Smooth muscle cell (in vitro differentiated cells): ENCODE results near the gene ARMC3. TPM values are rescaled to one million over a fixed set of nuclear protein-coding genes. Genes with fewer than 3 reads are reported as not detected.

Experiments used
- DNase-seq: peaks from one replicate; lab custom pipeline; 2025; ENCODE audit not compliant: unreplicated experiment; lab: John Stamatoyannopoulos, UW
- H2AFZ ChIP-seq: fragments of 200-600 bp; sonication (generic); 2 replicates; pipeline ENCODE4 v1.6.0; 2016; ENCODE audit warnings: antibody characterized with exemption, low read depth, mild to moderate bottlenecking
- H3F3A ChIP-seq: fragments of 200-600 bp; sonication (generic); 2 replicates; pipeline ENCODE4 v1.6.0; 2017; ENCODE audit warnings: antibody characterized with exemption, low read depth
- H3K27ac ChIP-seq: fragments of 200-600 bp; sonication (generic); 2 replicates; pipeline ENCODE4 v1.5.1; 2016; ENCODE audit warnings: low read depth, mild to moderate bottlenecking
- H3K27me3 ChIP-seq: fragments of 200-600 bp; sonication (generic); 2 replicates; pipeline ENCODE4 v1.6.1; 2016; ENCODE audit warnings: low read depth, mild to moderate bottlenecking
- H3K36me3 ChIP-seq: fragments of 200-600 bp; sonication (generic); 2 replicates; pipeline ENCODE4 v1.5.1; 2016; ENCODE audit warnings: low read depth
- H3K4me1 ChIP-seq: fragments of 200-600 bp; sonication (generic); 2 replicates; pipeline ENCODE4 v1.5.1; 2016; ENCODE audit warnings: low read depth
- H3K4me2 ChIP-seq: fragments of 200-600 bp; sonication (generic); 2 replicates; pipeline ENCODE4 v1.6.0; 2016; ENCODE audit warnings: mild to moderate bottlenecking
- H3K4me3 ChIP-seq: fragments of 200-600 bp; sonication (generic); 2 replicates; pipeline ENCODE4 v1.5.1; 2016; ENCODE audit warnings: mild to moderate bottlenecking
- H3K79me2 ChIP-seq: fragments of 200-600 bp; sonication (generic); 2 replicates; pipeline ENCODE4 v1.6.0; 2016; ENCODE audit warnings: low read depth, mild to moderate bottlenecking
- H3K9ac ChIP-seq: fragments of 200-600 bp; sonication (generic); 2 replicates; pipeline ENCODE4 v1.6.0; 2016; ENCODE audit warnings: low read depth
- H3K9me3 ChIP-seq: fragments of 200-600 bp; sonication (generic); replicated peaks from 2 replicates; pipeline ENCODE4 v1.5.1; 2016; ENCODE audit warnings: low read depth
- H4K20me1 ChIP-seq: fragments of 200-600 bp; sonication (generic); 2 replicates; pipeline ENCODE4 v1.6.0; 2016; ENCODE audit warnings: low read depth
- CTCF ChIP-seq: fragments of 200-600 bp; sonication (generic); IDR thresholded peaks from 2 replicates; pipeline ENCODE4 v1.5.1; 2017; ENCODE audit warnings: borderline replicate concordance, mild to moderate bottlenecking, antibody characterized with exemption; ENCODE audit not compliant: insufficient read depth, poor library complexity, severe bottlenecking
- WGBS: methylation state at CpG from one replicate; pipeline ENCODE4 v1.1.7; 2016; ENCODE audit warnings: low lambda C conversion rate; 5-methylcytosine and 5-hydroxymethylcytosine counted together
- polyA plus RNA-seq: library from polyadenylated mRNA; unstranded; fragments of >200 nt; fragmentation: Nextera tagmentation; extraction: Ambion mirVana; gene quantifications from 2 replicates; pipeline ENCODE4 v1.2.1, GENCODE V29; 2016
- total RNA-seq: library from RNA; depleted of rRNA; stranded (reverse); fragments of >200 nt; gene quantifications from 2 replicates; pipeline ENCODE4 v1.2.3, GENCODE V29; 2014

ARMC3 gene
- total and polyA plus RNA-seq, 2 experiments from 2014 or later, result 0.46 TPM; not detected in 1

DNA sequence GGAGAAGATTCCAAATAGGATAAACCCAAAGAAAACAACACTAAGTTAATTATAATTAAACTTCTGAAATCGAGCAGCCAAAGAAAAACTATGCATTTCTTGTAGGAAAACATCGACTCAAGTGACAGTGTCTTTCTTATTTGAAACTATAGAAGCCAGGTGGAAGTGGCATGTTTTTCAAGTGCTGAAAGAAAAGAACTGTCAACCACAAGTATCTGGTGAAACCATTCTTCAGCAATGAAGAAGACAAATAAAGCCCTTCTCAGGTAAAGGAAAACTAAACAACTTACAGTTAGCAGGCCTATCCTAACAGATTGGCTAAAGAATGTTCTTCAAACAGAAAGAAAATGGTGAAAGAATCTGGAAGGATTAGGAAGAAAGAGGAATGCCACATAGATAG is 96.1 kb downstream of the ARMC3 start:
- Histone ChIP-seq H3K36me3 (no peaks in the 10 kb centered on the region), H3K27me3 (peaks cover 25% of the 10 kb centered on the region), H2AFZ (no peak overlapping the region), H3K4me2 (no peak overlapping the region), H3K27ac (no peak overlapping the region), H3K79me2 (no peaks in the 10 kb centered on the region), H3K4me1 (no peaks in the 10 kb centered on the region), H4K20me1 (no peaks in the 10 kb centered on the region), H3F3A (no peaks in the 10 kb centered on the region), H3K9me3 (no peaks in the 10 kb centered on the region), H3K9ac (no peak overlapping the region), H3K4me3 (no peak overlapping the region)
- no peak for TF ChIP-seq CTCF
- 84% methylated on average over 2 of the region's 2 CpGs for WGBS
- DNase-seq, result no peak

DNA sequence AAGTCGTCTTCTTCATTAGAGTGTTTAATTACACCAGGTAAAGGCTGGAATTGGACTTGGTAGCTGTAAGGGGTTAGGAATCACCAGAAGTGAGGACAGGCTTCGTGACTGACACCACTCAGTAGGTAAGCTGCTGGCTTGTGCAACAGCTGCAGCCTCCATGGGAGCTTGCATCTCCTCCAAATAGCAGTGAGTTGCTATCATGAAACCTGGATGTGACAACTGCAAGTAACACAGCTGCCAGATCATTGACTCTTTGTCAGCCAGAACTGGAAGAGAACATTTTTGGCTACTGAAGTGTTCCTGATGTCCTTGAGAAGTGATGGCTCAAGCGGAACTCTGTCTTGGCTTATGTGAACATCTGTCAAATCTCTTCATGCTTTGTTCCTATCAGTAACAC is 103.5 kb downstream of the ARMC3 start:
- no peak overlapping the region for H3K4me3 ChIP-seq
- TF ChIP-seq CTCF, result no peak
- H3F3A ChIP-seq, result no peaks in the 10 kb centered on the region
- H3K4me2 ChIP-seq, result no peak overlapping the region
- H3K9ac ChIP-seq, result no peak overlapping the region
- no peaks in the 10 kb centered on the region for H4K20me1 ChIP-seq
- H3K27me3 ChIP-seq, result peaks cover 27% of the 10 kb centered on the region
- 88% methylated on average over 3 of the region's 3 CpGs for WGBS
- no peaks in the 10 kb centered on the region for H3K9me3 ChIP-seq
- H2AFZ ChIP-seq, result no peak overlapping the region
- H3K27ac ChIP-seq, result no peak overlapping the region
- H3K36me3 ChIP-seq, result no peaks in the 10 kb centered on the region
- DNase-seq, result no peak
- H3K4me1 ChIP-seq, result no peaks in the 10 kb centered on the region
- no peaks in the 10 kb centered on the region for H3K79me2 ChIP-seq

DNA sequence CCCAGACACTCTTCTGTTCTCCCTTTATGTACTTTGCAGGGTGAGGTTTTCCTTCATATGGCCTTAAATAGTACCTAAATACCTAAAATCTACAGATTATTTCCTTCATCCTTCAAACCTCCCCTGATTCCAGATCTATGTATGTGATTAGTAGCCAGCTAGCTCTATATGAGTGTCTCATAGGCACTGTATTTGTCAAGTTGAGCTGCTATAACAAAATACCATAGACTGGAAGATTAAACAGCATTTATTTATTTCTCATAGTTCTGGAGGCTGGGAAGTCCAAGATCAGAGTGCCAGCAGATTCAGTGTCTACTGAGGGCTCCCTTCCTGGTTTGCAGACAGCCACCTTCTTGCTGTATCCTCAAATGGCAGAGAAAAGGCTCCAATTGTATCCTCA is 106.9 kb downstream of the ARMC3 start:
- H3K36me3 ChIP-seq, result no peaks in the 10 kb centered on the region
- H3K4me2 ChIP-seq, result no peak overlapping the region
- no peaks in the 10 kb centered on the region for H3K79me2 ChIP-seq
- no peaks in the 10 kb centered on the region for H4K20me1 ChIP-seq
- peaks cover 12% of the 10 kb centered on the region for H3K27me3 ChIP-seq
- no peak overlapping the region for H3K9ac ChIP-seq
- no peaks in the 10 kb centered on the region for H3F3A ChIP-seq
- no peak overlapping the region for H3K4me3 ChIP-seq
- no peaks in the 10 kb centered on the region for H3K9me3 ChIP-seq
- no peak overlapping the region for H2AFZ ChIP-seq
- no peak for TF ChIP-seq CTCF
- H3K27ac ChIP-seq, result no peak overlapping the region
- DNase-seq, result no peak
- H3K4me1 ChIP-seq, result peaks cover 6% of the 10 kb centered on the region

DNA sequence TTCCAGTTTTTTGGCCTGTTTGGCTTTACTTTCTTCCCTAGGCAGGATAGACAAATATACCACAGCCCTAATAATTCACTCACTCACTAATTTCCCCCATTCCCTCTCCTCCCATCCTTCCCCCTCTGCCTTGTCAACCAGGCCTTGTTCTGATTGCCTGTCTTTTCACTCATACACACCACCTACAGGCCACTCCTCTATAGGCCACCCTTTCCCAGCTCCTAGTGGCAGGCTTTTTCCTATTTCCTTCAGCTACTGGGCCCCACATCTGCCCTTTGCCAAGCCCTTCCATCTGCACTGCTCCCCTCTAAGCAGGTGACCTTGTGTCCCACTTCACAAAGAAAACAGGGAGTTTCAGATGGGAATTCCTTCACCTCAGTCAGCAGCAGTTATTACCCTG is 107.7 kb downstream of the ARMC3 start:
- H3K4me2 ChIP-seq, result no peak overlapping the region
- H3K9ac ChIP-seq, result no peak overlapping the region
- H3K9me3 ChIP-seq, result no peaks in the 10 kb centered on the region
- no peaks in the 10 kb centered on the region for H3K79me2 ChIP-seq
- H3F3A ChIP-seq, result no peaks in the 10 kb centered on the region
- H3K4me1 ChIP-seq, result peaks cover 6% of the 10 kb centered on the region
- no peak overlapping the region for H2AFZ ChIP-seq
- H4K20me1 ChIP-seq, result no peaks in the 10 kb centered on the region
- H3K27me3 ChIP-seq, result peaks cover 7% of the 10 kb centered on the region
- no peak overlapping the region for H3K27ac ChIP-seq
- no peak for TF ChIP-seq CTCF
- DNase-seq, result no peak
- no peak overlapping the region for H3K4me3 ChIP-seq
- H3K36me3 ChIP-seq, result no peaks in the 10 kb centered on the region
